ENCODE measurements around the gene SERTAD2.

The SERTAD2 gene

GRCh38 chr2:64685430-64685829 is 31.7 kb upstream of the SERTAD2 start:
- TF ChIP-seq, protein P1, sequence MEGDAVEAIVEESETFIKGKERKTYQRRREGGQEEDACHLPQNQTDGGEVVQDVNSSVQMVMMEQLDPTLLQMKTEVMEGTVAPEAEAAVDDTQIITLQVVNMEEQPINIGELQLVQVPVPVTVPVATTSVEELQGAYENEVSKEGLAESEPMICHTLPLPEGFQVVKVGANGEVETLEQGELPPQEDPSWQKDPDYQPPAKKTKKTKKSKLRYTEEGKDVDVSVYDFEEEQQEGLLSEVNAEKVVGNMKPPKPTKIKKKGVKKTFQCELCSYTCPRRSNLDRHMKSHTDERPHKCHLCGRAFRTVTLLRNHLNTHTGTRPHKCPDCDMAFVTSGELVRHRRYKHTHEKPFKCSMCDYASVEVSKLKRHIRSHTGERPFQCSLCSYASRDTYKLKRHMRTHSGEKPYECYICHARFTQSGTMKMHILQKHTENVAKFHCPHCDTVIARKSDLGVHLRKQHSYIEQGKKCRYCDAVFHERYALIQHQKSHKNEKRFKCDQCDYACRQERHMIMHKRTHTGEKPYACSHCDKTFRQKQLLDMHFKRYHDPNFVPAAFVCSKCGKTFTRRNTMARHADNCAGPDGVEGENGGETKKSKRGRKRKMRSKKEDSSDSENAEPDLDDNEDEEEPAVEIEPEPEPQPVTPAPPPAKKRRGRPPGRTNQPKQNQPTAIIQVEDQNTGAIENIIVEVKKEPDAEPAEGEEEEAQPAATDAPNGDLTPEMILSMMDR (IDR thresholded peaks at IDR 0.05; ENCODE audit: low read depth, low read length, missing control alignments), result no peak
- no peak overlapping the region for H3K4me3 ChIP-seq (replicated peaks; ENCODE audit: low read depth, low read length)
- DNase-seq (ENCODE audit: extremely low read depth, low read depth), result no peak

DNA sequence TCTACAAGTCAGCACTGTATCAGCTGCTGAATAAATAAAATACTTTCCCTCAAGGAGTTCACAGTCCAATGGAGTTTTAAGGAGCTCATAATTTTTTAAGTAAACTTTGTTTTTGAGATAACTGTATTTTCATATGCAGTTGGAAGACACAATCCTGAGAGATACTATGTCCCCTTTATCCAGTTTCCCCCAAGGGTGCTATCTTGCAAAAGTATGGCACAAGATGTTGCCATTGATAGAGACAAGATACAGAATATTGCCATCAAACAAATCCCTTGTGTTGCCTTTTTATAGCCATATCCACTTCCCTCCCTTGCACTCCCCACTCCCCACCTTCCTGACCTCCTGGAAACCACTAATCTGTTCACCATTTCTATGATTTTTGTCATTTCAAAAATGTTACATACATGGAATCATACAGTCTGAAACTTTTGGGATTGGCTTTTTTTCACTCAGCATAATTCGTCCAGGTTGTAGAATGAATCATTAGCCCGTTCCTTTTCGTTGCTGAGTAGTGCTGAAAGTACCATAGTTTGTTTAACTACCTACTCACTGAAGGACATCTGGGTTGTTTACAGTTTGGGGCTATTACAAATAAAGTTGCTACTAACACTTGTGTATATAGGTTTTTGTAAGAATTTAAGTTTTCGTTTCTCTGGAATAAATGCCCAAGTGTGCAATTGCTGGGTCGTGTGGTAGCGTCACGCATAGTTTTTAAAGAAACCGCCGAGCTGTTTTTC is 30.2 kb upstream of the SERTAD2 start:
- DNase-seq (ENCODE audit: extremely low read depth, low read depth), result no peak
- TF ChIP-seq, protein P1 (IDR thresholded peaks at IDR 0.05; ENCODE audit: low read depth, low read length, missing control alignments), result no peak
- H3K4me3 ChIP-seq (replicated peaks; ENCODE audit: low read depth, low read length), result no peak overlapping the region

DNA sequence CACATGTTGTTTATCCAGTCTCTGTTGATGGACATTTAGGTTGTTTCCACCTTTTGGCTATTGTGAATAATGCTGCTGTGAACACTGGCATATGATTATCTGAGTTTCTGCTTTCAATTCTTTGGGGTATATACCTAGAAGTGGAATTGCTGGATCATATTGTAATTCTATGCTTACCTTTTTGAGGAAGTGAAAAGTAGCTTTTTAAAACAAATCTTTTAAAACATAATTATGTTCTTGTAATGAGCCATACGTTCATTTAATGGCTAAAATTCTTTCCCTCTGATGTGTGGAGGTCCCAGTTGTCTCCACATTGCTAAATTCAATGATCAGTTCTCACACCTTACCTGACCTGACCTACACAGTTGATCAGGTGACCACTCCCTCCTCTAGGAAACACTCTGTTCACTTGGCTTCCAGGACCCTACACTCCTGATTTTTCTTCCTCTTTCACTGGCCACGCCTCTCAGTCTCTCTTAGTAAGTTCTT is 27.8 kb upstream of the SERTAD2 start:
- H3K4me3 ChIP-seq (replicated peaks; ENCODE audit: low read depth, low read length), result no peak overlapping the region
- no peak for DNase-seq (ENCODE audit: extremely low read depth, low read depth)
- TF ChIP-seq, protein P1 (IDR thresholded peaks at IDR 0.05; ENCODE audit: low read depth, low read length, missing control alignments), result no peak

GRCh38 chr2:64679673-64680425 is 26.1 kb upstream of the SERTAD2 start:
- TF ChIP-seq, protein P1 (IDR thresholded peaks at IDR 0.05; ENCODE audit: low read depth, low read length, missing control alignments), result no peak
- no peak for DNase-seq (ENCODE audit: extremely low read depth, low read depth)
- H3K4me3 ChIP-seq (replicated peaks; ENCODE audit: low read depth, low read length), result no peak overlapping the region

DNA sequence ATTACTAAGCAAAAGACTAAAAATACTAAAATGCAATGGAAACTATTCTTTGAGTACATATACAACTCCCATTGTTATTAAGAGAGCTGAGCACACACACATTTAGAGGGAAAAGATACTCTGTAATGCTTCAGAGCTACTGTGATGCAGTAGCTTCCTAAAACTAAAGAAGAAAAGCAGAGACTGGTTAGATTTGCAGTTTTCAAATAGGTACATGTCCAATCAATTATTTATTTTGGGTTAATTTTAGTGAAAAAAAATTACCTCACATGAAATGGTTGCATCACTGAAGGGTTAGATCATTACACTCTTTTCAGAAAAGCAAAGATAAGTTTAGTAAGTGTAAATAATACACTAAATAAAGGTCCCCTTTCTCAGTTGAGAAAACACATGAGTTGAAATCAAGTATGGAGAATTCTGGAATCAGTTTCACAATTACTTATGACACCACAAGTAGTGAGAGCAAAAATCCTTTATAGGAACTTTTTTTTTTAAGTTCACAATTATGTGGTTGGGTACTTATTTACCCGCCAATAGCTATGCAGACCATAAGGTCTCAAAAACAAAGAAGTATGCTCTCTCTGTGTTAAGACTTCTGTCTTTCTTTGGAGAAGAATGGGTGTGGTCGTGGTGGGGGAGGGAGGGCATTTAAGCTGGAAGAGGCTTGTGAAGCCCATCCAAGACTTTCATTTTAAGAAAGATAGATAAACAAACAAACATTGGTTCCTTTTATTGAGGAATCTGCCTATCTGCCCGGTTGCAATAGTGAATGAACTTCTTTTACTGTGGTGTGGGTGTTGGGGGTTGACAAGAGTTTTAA is 25.3 kb upstream of the SERTAD2 start:
- H3K4me3 ChIP-seq (replicated peaks; ENCODE audit: low read depth, low read length), result no peak overlapping the region
- DNase-seq (ENCODE audit: extremely low read depth, low read depth), result no peak
- TF ChIP-seq, protein P1 (IDR thresholded peaks at IDR 0.05; ENCODE audit: low read depth, low read length, missing control alignments), result no peak

- DNase-seq (ENCODE audit: extremely low read depth, low read depth), result no peak
- TF ChIP-seq, protein P1 (IDR thresholded peaks at IDR 0.05; ENCODE audit: low read depth, low read length, missing control alignments), result no peak
- H3K4me3 ChIP-seq (replicated peaks; ENCODE audit: low read depth, low read length), result no peak overlapping the region
Observed at GRCh38 chr2:64677530-64677929, 23.8 kb upstream of the SERTAD2 start.
